Endodermal cell (in vitro differentiated cells): ENCODE measurements around the gene SH3BP1. TPM values are rescaled to one million over a fixed set of nuclear protein-coding genes. Genes with fewer than 3 reads are reported as not detected.
"Not testable (repeated sequence)": the region's sequence is repeated elsewhere in the genome, so short reads cannot be mapped to it uniquely, and the experiment has no call there.

Source experiments
- DNase-seq: peaks from one replicate; pipeline ENCODE4 v3.0.0-alpha.2; 2017
- H3K27ac ChIP-seq: 2 replicates; pipeline ENCODE4 v1.5.1; 2013; ENCODE audit warnings: mild to moderate bottlenecking, low read depth, low read length, moderate library complexity
- H3K27me3 ChIP-seq: 2 replicates; pipeline ENCODE4 v1.6.1; 2013; ENCODE audit warnings: mild to moderate bottlenecking, low read length, moderate library complexity; ENCODE audit not compliant: insufficient read depth, control insufficient read depth, poor library complexity, severe bottlenecking
- H3K36me3 ChIP-seq: 2 replicates; pipeline ENCODE4 v1.7.0; 2013; ENCODE audit warnings: mild to moderate bottlenecking, low read length, moderate library complexity; ENCODE audit not compliant: control insufficient read depth, insufficient read depth
- H3K4me1 ChIP-seq: one replicate; pipeline ENCODE4 v1.7.0; 2013; ENCODE audit warnings: low read length; ENCODE audit not compliant: control insufficient read depth, insufficient read depth
- H3K4me3 ChIP-seq: 2 replicates; pipeline ENCODE4 v1.5.1; 2013; ENCODE audit warnings: mild to moderate bottlenecking, low read length, moderate library complexity
- H3K9ac ChIP-seq: 2 replicates; pipeline ENCODE4 v1.6.1; 2013; ENCODE audit warnings: mild to moderate bottlenecking, low read length, moderate library complexity; ENCODE audit not compliant: poor library complexity, severe bottlenecking; ENCODE audit errors: extremely low read depth
- H3K9me3 ChIP-seq: 2 replicates; pipeline ENCODE4 v1.6.1; 2013; ENCODE audit warnings: mild to moderate bottlenecking, low read length, moderate library complexity; ENCODE audit not compliant: control insufficient read depth
- H3K27ac Mint-ChIP-seq: 2 replicates; pipeline ENCODE4 v1.8.0; 2020; ENCODE audit warnings: mixed read lengths
- H3K27me3 Mint-ChIP-seq: 2 replicates; pipeline ENCODE4 v1.8.0; 2021; ENCODE audit warnings: mild to moderate bottlenecking, mixed read lengths; ENCODE audit not compliant: insufficient read depth
- H3K36me3 Mint-ChIP-seq: 2 replicates; pipeline ENCODE4 v1.8.0; 2020; ENCODE audit warnings: low read depth, mixed read lengths
- H3K4me1 Mint-ChIP-seq: 2 replicates; pipeline ENCODE4 v1.8.0; 2020; ENCODE audit warnings: mixed read lengths
- H3K4me3 Mint-ChIP-seq: 2 replicates; pipeline ENCODE4 v1.8.0; 2020; ENCODE audit warnings: mild to moderate bottlenecking, moderate library complexity, mixed read lengths
- H3K9me3 Mint-ChIP-seq: 2 replicates; pipeline ENCODE4 v1.8.0; 2020; ENCODE audit warnings: mild to moderate bottlenecking, mixed read lengths
- CTCF ChIP-seq: fragments of 200-600 bp; sonication (generic); conservative IDR thresholded peaks from 2 replicates; pipeline ENCODE4 v1.5.0; 2021; ENCODE audit warnings: antibody characterized with exemption, mild to moderate bottlenecking
- WGBS, 2 experiments: methylation state at CpG; one replicate each; pipeline versions ENCODE4 v1.1.5 to v1.1.7; 2013; ENCODE audit warnings: missing lambda C conversion rate in 2 of 2, mixed read lengths in 1 of 2; ENCODE audit not compliant: insufficient coverage in 1 of 2, insufficient read length in 1 of 2; 5-methylcytosine and 5-hydroxymethylcytosine counted together
- total RNA-seq, 2 donors: library from RNA; stranded (reverse); fragmentation: NEBNext Ultra II Directional in 1 of 2; extraction: Animal tissue kit (Norgen Biotek cat#: 25700) in 1 of 2; gene quantifications; 2 replicates in 1 of 2; 3 replicates in 1 of 2; pipeline ENCODE4 v1.2.1, GENCODE V29; 2021

Gene SH3BP1
- total RNA-seq, 2 donors from 2014 or later: 37.7 to 38.6 TPM

- H3K4me1 ChIP-seq: no peaks in the 10 kb centered on the region
- TF ChIP-seq CTCF: peak; percentile 15
- H3K9ac ChIP-seq: peak within 1 kb of the TSS; percentile 85
- WGBS, 2 experiments: 0% methylated on average over 30 to 82 of the region's 82 CpGs
- Mint-ChIP-seq H3K9me3 (no peaks in the 10 kb centered on the region), H3K27ac (peak within 1 kb of the TSS; percentile 96), H3K4me3 (peak within 1 kb of the TSS; percentile 79), H3K36me3 (peaks cover 5% of the 10 kb centered on the region), H3K4me1 (peaks cover 11% of the 10 kb centered on the region), H3K27me3 (no peaks in the 10 kb centered on the region)
- no peaks in the 10 kb centered on the region for H3K27me3 ChIP-seq
- peak within 1 kb of the TSS; percentile 99 for H3K27ac ChIP-seq
- H3K4me3 ChIP-seq: peak within 1 kb of the TSS; percentile 98
- H3K36me3 ChIP-seq: no peaks in the 10 kb centered on the region
- peak; percentile 98 for DNase-seq
- H3K9me3 ChIP-seq: no peaks in the 10 kb centered on the region
Measured at GRCh38 chr22:37608477-37609239, 30.8 kb upstream of the SH3BP1 start, which contains the start of gene GGA1. TSS of gene GGA1 (plus strand) at chr22:37608834. CDS start at chr22:37608861, 27 bp downstream.

GRCh38 chr22:37609240-37610152 lies 30.0 kb upstream of the SH3BP1 start:
- Histone ChIP-seq H3K9me3 (no peaks in the 10 kb centered on the region), H3K27ac (peak overlapping the region; percentile 99), H3K4me1 (no peaks in the 10 kb centered on the region), H3K4me3 (peak overlapping the region; percentile 98), H3K27me3 (no peaks in the 10 kb centered on the region), H3K36me3 (peaks cover 7% of the 10 kb centered on the region), H3K9ac (peak overlapping the region; percentile 85)
- H3K4me3 Mint-ChIP-seq: peak overlapping the region; percentile 79
- H3K4me1 Mint-ChIP-seq: peaks cover 11% of the 10 kb centered on the region
- H3K36me3 Mint-ChIP-seq: peaks cover 10% of the 10 kb centered on the region
- no peak for DNase-seq
- WGBS, 2 experiments: 22 to 25% methylated on average over 18 to 26 of the region's 26 CpGs
- no peaks in the 10 kb centered on the region for H3K9me3 Mint-ChIP-seq
- TF ChIP-seq CTCF: no peak
- H3K27ac Mint-ChIP-seq: peak overlapping the region; percentile 81
- H3K27me3 Mint-ChIP-seq: no peaks in the 10 kb centered on the region

- 92 to 100% methylated on average over 1 to 3 of the region's 3 CpGs for WGBS, 2 experiments
- not testable (repeated sequence) for H3K9me3 ChIP-seq, DNase-seq, H3K4me1 ChIP-seq, H3K27me3 ChIP-seq, H3K27me3 Mint-ChIP-seq, H3K27ac ChIP-seq, H3K9me3 Mint-ChIP-seq
- H3K27ac Mint-ChIP-seq: peak overlapping the region; percentile 81
- Histone ChIP-seq H3K4me3 (peak overlapping the region; percentile 98), H3K36me3 (peaks cover 11% of the 10 kb centered on the region), H3K9ac (peak overlapping the region; percentile 85)
- H3K4me1 Mint-ChIP-seq: peaks cover 11% of the 10 kb centered on the region
- H3K36me3 Mint-ChIP-seq: peaks cover 15% of the 10 kb centered on the region
- H3K4me3 Mint-ChIP-seq: peak overlapping the region; percentile 79
Measured at GRCh38 chr22:37610153-37610475, 29.4 kb upstream of the SH3BP1 start.
